Coronary artery (tissue), 2 donors: Measurements from ENCODE around the gene TEDC1.

Experiments used
- DNase-seq: peaks from one replicate; pipeline ENCODE4 v3.0.0-alpha.2; 2017; ENCODE audit warnings: low spot score
- H3K27ac ChIP-seq, 2 donors: fragments of 200-600 bp; sonication (generic); one replicate each; pipeline ENCODE4 v1.5.1; 2016 to 2019
- H3K4me3 ChIP-seq: fragments of 200-600 bp; sonication (generic); 2 replicates; pipeline ENCODE4 v1.5.1; 2016; ENCODE audit warnings: mild to moderate bottlenecking, moderate library complexity
- TF ChIP-seq, protein P1 (sequence below): fragments of 200-600 bp; sonication (generic); IDR thresholded peaks from one replicate; pipeline ENCODE4 v1.5.1; 2019; ENCODE audit warnings: antibody characterized with exemption

Gene TEDC1

DNA sequence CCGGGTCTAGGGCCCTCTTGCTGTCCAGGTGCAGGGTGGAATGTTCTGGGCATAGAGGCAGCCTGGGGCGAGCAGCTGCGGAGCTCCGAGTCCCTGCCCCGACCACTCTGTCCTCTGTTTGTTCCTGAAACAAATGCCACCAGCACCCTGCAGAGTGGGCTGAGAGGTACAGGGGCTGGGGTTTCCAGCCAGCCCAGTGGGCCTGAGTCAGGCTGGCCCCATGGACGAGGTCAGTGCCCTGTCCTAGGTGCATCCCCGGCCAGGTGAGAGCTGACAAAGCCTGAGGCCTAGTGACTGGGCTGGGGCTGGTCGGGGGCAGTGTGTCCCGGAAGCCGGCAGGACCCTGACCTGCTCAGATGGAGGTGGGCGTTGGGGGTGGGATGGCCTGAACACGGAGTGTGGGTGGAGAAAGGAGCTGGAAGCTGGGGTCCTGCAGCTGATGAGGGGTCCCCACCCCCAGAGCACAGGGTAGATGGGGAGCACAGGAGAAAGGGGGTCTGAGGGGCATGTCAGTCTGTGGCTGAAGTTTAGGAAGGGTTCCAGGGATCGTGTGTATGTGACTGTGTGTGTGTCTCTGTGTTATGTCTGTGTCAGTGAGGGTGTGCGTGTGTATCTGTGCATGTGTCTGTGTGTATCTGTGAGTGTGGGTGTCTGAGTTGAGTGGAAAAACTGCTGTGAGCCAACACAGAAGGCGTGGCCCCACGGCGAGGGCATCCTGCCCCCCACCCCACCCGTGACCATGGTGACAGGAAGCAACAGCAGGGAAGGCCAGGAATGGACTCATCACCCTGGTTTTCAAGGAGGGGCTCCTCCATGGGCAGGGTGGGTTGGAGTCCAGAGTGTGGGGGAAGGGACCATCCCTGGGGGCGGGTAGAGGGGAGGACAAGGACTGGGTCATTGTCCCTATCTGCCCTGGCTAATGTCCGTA is 6.7 kb upstream of the TEDC1 start:
- TF ChIP-seq, protein P1, sequence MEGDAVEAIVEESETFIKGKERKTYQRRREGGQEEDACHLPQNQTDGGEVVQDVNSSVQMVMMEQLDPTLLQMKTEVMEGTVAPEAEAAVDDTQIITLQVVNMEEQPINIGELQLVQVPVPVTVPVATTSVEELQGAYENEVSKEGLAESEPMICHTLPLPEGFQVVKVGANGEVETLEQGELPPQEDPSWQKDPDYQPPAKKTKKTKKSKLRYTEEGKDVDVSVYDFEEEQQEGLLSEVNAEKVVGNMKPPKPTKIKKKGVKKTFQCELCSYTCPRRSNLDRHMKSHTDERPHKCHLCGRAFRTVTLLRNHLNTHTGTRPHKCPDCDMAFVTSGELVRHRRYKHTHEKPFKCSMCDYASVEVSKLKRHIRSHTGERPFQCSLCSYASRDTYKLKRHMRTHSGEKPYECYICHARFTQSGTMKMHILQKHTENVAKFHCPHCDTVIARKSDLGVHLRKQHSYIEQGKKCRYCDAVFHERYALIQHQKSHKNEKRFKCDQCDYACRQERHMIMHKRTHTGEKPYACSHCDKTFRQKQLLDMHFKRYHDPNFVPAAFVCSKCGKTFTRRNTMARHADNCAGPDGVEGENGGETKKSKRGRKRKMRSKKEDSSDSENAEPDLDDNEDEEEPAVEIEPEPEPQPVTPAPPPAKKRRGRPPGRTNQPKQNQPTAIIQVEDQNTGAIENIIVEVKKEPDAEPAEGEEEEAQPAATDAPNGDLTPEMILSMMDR, result no peak
- H3K4me3 ChIP-seq, result peak overlapping the region; percentile 7
- peak overlapping the region; percentile 96 to 100 for H3K27ac ChIP-seq
- DNase-seq, result peak; percentile 96

DNA sequence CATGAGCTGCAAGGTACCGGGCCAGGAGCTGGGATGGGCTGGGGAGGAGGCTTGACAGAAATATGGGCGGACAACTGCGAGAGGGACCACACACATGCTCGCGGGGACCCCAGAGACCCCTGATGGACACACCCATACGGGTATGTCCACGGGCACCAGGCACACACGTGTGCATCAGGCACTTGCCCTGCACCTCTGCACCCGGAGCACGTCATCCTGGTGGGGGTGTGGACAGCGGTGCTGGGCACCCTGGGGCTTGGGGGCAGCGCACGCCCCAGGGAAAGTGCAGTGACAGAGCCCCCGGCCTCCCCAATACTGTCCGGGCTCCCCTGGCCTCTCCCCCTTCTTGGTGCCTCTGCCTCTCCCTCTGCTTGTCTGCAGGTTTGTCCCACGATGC is 6.1 kb upstream of the TEDC1 start:
- no peak for DNase-seq
- TF ChIP-seq, protein P1, result no peak
- Histone ChIP-seq H3K4me3 (peak overlapping the region; percentile 7), H3K27ac (peak overlapping the region; percentile 96 to 100)

DNA sequence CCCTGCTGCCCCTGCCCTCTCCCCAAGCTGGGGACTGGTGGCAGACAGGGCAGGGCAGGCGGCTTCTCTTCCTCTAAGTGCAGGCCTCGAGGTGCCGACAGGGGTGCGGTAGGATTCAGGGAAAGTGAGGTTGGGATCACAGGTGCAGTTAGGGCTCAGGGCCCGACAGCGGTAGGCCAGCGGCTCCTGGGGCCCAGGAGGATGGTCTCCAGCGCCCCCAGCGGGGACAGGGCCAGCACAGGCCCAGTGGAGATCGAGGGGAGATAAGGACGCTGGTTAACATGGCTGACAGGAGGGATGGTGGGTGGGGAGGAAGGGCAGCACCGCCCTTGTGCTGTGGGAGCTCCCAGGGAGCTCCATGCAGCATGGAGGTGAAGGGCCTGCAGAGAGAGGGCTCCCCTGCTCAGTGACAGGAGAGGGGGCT is 5.3 kb upstream of the TEDC1 start:
- Histone ChIP-seq H3K27ac (peak overlapping the region; percentile 96 to 100), H3K4me3 (peak overlapping the region; percentile 85)

DNA sequence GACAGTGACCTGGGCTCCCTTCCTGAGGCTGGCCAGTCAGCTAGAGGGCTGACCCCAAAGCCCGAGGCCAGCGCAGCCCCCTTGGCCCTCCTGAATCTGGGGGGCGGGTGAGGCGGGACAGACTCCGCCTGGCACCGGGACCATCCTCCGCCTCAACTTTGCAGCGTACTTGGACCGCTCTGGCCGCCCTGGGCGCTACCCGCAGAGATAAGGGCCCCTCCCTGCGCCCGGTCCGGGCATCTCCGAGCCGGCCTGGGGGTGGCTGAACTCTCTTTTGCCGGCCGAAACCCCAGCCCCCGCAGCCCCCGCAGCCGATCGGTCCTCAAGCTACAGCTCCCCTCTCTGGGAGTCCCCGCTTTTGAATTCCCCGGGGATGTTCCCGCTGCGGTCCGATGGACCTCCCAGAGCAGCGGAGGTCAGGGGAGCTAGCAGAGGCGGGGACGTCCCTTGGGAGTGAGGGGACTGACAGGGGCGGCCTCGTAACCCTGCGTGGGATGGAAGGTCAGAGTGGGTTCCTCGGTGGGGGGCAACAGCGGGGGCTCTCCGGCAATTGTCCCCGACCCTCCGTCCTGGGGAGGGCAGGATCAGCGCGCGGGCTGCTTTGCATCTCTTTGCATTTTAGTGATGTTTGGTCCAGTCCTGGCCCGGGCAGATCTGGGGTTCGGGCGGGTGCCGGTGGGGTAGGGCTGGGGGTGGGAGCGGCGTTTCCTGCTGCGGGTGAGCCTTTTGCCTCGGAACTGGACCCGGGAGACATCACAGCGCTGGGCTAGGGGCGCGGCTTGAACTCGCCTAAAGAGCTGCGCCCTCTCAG is 4.7 kb upstream of the TEDC1 start, which contains the start of gene CRIP1:
Gene CRIP1 (plus strand): TSS at position 724 of the 811 bp plus-strand sequence. CDS start 374 bp downstream, outside the sequence.
- Histone ChIP-seq H3K4me3 (peak within 1 kb of the TSS; percentile 85), H3K27ac (peak within 1 kb of the TSS; percentile 96 to 100)
- TF ChIP-seq, protein P1, result no peak
- DNase-seq, result no peak

More for the DNA sequence above, 5.3 kb upstream of the TEDC1 start:
- TF ChIP-seq, protein P1, result no peak
- no peak for DNase-seq

DNA sequence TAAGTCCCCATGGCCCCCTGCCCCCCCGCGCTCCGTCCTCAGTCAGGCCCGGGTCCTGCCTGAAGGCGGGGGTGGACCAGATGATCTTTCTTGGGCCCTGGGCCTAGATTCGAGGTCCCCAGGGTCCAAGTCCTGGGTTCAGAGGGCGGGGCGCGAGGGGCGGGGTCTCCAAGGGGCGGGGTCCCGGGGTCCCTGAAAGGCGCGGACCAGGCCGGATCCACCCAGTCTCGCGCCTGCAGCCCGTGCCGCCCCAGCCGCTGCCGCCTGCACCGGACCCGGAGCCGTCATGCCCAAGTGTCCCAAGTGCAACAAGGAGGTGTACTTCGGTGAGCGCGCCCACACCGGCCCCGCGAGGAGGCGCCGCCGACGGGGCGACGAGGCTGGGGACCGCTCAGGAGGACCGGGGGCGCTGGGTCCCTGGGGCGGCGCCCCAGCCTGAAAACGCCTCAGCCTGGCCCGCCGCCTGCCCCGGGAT is 4.0 kb upstream of the TEDC1 start:
- peak overlapping the region; percentile 96 to 100 for H3K27ac ChIP-seq
- peak overlapping the region; percentile 85 for H3K4me3 ChIP-seq
- peak; percentile 95 for DNase-seq
- TF ChIP-seq, protein P1, result no peak

DNA sequence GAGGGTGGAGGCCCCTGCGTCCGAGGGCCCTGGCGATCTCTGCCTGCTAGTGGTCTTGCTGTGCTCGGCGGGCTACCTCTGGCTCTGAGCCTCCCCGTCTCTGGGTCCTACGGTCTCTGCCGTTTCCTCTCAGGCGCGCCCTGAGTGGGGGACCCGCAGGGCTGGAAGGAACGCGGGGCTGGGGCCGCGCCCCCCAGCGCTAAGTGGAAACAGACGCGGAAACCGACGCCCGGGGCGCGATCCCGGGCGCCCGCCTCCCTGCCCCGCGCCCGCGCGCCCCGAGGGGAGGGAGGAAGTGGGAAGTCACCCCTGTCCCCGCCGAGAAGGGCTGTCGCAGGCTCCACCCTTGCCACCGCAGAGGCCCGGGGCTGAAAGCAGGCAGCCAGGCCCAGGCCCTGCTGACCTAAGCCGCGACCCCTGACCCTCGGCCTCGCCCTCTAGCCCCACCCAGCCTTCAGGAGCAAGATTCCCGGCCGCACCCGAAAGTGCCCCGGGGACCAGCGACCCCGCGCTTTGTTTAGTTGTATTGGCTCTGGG is 3.5 kb upstream of the TEDC1 start:
- peak overlapping the region; percentile 85 for H3K4me3 ChIP-seq
- no peak for DNase-seq
- TF ChIP-seq, protein P1, result no peak
- peak overlapping the region; percentile 96 to 100 for H3K27ac ChIP-seq
